ENCODE data around the gene USP54. TPM values are rescaled to one million over a fixed set of nuclear protein-coding genes. Genes with fewer than 3 reads are reported as not detected.

USP54 gene
- total RNA-seq, 4 donors from 2014 or later: 17.8 to 37.4 (median 32.7) TPM

GRCh38 chr10:73460897-73461296, 130.2 kb downstream of the USP54 start:
- no peaks in the 10 kb centered on the region for H3K9me3 ChIP-seq
- H3K36me3 ChIP-seq: peaks cover 0 to 75% (median 2%) of the 10 kb centered on the region in 3 donors
- intact Hi-C loops (cut with DNase I): no loop called here
- no peak for DNase-seq
- no peak for TF ChIP-seq POLR2A (IDR thresholded peaks at IDR 0.05)
- no peak for TF ChIP-seq CTCF (IDR thresholded peaks at IDR 0.05)
- no peaks in the 10 kb centered on the region for H3K4me1 ChIP-seq
- no peak overlapping the region for H3K27ac ChIP-seq
- WGBS, 2 donors: 95 to 100% methylated on average over 4 of the region's 4 CpGs
- H3K27me3 ChIP-seq: no peaks in the 10 kb centered on the region
- no peak overlapping the region for H3K4me3 ChIP-seq

- H3K9me3 ChIP-seq: no peaks in the 10 kb centered on the region
- peaks cover 0 to 64% (median 0%) of the 10 kb centered on the region in 3 donors for H3K36me3 ChIP-seq
- H3K4me3 ChIP-seq: no peak overlapping the region
- H3K4me1 ChIP-seq: no peaks in the 10 kb centered on the region
- WGBS, 2 donors: 88 to 90% methylated on average over 6 of the region's 6 CpGs
- no peaks in the 10 kb centered on the region for H3K27me3 ChIP-seq
- intact Hi-C loops (cut with DNase I): no loop called here
- H3K27ac ChIP-seq: no peak overlapping the region
- no peak for DNase-seq
- TF ChIP-seq POLR2A (IDR thresholded peaks at IDR 0.05) (no peak), CTCF (IDR thresholded peaks at IDR 0.05) (no peak)
Observed at GRCh38 chr10:73459683-73460314, 131.3 kb downstream of the USP54 start.

- TF ChIP-seq CTCF (IDR thresholded peaks at IDR 0.05) (no peak), POLR2A (IDR thresholded peaks at IDR 0.05) (no peak)
- no peak overlapping the region for H3K4me3 ChIP-seq
- no peaks in the 10 kb centered on the region for H3K27me3 ChIP-seq
- intact Hi-C loops (cut with DNase I): no loop called here
- H3K36me3 ChIP-seq: peaks cover 0 to 61% (median 0%) of the 10 kb centered on the region in 3 donors
- no peak for DNase-seq
- no peaks in the 10 kb centered on the region for H3K4me1 ChIP-seq
- no peaks in the 10 kb centered on the region for H3K9me3 ChIP-seq
- H3K27ac ChIP-seq: no peak overlapping the region
- 86 to 91% methylated on average over 2 of the region's 2 CpGs for WGBS, 2 donors
Observed at GRCh38 chr10:73456187-73456890, 134.8 kb downstream of the USP54 start.

GRCh38 chr10:73449113-73449512, 142.0 kb downstream of the USP54 start:
- H3K27me3 ChIP-seq: no peaks in the 10 kb centered on the region
- H3K4me3 ChIP-seq: no peak overlapping the region
- no peak overlapping the region for H3K27ac ChIP-seq
- no peaks in the 10 kb centered on the region for H3K4me1 ChIP-seq
- no peak for TF ChIP-seq CTCF (IDR thresholded peaks at IDR 0.05)
- TF ChIP-seq POLR2A (IDR thresholded peaks at IDR 0.05): no peak
- no peaks in the 10 kb centered on the region for H3K9me3 ChIP-seq
- no peak for DNase-seq
- WGBS, 2 donors: 64 to 92% methylated on average over 1 of the region's 1 CpG
- H3K36me3 ChIP-seq: peaks cover 0 to 66% (median 0%) of the 10 kb centered on the region in 3 donors
- intact Hi-C loops (cut with DNase I): no loop called here

GRCh38 chr10:73448384-73448783, 142.8 kb downstream of the USP54 start:
- 63 to 100% methylated on average over 1 of the region's 1 CpG for WGBS, 2 donors
- H3K9me3 ChIP-seq: no peaks in the 10 kb centered on the region
- H3K27ac ChIP-seq: no peak overlapping the region
- no peaks in the 10 kb centered on the region for H3K4me1 ChIP-seq
- TF ChIP-seq CTCF (IDR thresholded peaks at IDR 0.05) (no peak), POLR2A (IDR thresholded peaks at IDR 0.05) (no peak)
- H3K4me3 ChIP-seq: no peak overlapping the region
- H3K36me3 ChIP-seq: peaks cover 0 to 65% (median 0%) of the 10 kb centered on the region in 3 donors
- no peak for DNase-seq
- H3K27me3 ChIP-seq: no peaks in the 10 kb centered on the region
- intact Hi-C loops (cut with DNase I): no loop called here

Measured in esophagus squamous epithelium (tissue), 5 donors.